T-helper 2 cell (primary cell): ENCODE data around the gene USH2A.

Experiments used
- DNase-seq, 5 experiments: peaks; one replicate each; pipeline versions ENCODE4 v3.0.0 to v3.0.0-alpha.2; 2012 to 2022

Gene USH2A

DNA sequence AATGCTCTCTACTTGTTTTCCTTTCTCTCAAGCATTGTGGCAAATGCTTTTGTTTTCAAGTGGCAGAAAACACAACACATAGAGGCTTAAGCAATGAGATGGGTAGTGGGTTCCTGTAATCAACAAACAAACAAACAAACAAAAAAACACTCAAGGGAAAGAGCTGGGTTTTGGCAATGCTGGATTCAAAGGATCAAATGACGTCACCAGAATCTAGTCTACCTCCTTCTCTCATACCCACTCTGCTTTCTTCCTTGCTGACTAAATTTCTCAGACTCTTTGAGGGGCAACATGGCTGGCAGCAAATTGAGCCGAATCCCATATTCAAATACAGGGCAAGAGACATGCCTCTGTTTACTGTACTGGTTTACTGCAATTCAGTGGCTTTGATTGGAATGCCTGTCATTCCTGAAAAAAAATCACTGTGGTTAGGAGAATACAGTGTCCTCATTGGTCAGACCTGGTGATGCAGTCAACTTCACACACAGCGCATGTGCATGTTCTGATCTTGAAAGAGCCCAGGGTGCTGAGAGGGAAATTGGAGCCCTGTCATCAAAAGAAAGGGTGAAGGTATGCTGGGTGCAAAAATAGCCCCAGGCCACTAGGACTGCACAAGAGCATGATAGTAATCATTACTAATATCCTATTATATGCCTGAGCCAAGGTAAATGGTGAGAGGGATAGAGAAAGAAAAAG, 500.0 kb downstream of the USH2A start:
- DNase-seq: no peak

DNA sequence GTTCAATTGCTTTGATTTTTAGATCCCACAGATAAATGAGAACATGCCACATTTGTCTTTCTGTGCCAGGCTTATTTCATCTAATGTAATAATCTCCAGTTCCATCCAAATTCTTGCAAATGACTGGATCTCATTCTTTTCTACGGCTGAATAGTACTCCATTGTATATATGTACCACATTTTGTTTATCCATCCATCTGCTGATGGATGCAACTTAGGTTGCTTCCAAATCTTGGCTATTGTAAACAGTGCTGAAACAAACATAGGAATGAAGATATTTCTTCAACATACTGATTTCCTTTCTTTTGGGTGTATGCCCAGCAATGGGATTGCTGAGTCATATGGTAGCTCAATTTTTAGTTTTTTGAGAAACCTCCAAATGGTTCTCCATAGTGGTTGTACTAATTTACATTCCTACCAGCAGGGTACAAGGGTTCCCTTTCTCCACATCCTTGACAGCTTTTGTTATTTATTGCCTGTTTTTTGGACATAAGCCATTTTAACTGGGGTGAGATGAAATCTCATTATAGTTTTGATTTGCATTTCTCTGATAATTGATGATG, 511.8 kb downstream of the USH2A start:
- DNase-seq: no peak

DNA sequence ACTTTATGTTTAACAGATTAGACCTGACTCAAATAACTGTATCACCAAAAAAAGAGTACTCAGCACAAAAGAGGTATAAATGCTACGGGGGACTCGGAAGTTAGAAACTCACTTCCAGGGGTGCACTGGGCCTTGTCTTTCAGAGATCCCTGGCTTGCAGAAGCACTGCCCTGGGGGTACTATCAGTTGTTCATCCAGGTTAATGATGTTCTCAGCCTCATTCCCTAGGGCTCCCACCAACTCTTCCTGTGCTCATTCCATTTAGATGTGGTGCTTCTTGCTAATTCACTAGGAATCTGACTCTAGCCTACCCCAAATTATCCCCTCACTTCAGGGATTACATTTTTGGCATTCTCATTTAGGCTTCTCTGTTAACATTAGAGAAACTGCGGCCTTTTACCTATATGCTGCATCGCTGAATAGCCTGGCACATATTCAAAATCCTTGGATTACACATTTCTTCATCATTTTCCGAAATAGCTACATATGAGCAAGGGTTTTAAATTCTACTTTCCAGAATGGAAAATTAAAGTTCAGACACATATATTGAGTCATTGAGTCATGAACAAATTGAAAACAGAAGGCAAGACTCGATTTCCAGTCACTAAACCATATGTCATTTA, 517.6 kb downstream of the USH2A start:
- DNase-seq: no peak

DNA sequence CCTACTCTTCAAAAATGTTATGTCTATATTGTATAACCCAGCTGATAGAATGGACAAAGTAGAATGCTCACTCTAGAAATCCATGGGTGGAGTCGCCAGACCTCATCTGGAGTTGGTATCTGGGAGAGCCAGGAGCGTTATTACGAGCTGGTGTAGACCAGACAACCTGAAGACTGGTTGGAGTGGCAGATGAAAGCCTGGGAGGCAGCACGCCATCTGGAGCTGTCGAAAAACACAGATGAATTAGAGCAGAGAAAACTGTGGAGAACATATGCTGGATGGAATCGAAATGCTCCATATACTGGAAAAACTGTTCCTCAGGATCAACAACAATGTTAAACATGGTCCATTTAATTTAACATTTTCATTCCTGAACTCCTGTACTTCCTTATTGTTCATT, 522.6 kb downstream of the USH2A start:
- no peak for DNase-seq

- no peak for DNase-seq
Measured at GRCh38 chr1:215899901-215900300, 523.3 kb downstream of the USH2A start.

GRCh38 chr1:215895893-215896292, 527.4 kb downstream of the USH2A start:
- no peak for DNase-seq

- DNase-seq: no peak
Measured at GRCh38 chr1:215895276-215895675, 528.0 kb downstream of the USH2A start.

GRCh38 chr1:215894617-215895016, 528.6 kb downstream of the USH2A start:
- DNase-seq: no peak

DNA sequence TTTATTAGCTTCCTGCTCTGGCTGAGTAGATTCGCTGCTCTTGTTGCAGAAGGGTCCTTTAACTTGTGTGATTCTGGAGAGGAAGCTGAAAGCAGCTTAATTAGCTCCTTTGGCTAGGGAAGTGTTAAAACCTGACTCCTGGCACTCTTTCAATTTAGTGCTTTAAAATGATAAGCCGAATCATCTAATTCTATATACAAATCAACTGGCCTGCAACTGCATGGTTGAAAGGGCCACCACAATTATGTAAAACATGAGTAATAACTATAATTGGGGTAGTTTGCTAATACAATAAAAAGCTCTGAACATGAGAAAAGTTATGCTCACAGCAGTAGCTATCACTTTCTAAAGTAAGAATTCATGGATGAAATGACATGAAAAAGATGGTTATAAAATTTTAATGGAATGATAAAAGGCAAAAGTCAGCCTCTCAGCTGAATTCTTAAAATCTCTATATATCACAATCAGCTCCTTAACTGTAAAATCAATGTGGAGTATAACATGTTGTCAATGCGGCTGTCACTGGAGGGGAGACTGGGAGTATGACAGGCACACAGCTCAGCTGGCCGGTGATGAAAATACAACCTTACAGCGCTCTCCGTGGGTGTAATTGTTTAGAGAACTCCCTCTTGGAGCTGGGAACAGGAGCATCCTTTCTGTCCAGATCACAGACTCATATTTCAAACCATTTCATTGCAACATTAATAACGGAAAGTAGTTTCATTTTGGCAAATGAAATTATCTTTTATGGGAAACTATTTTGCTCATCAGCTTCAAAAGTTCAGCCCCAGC, 531.8 kb downstream of the USH2A start:
- no peak for DNase-seq

DNA sequence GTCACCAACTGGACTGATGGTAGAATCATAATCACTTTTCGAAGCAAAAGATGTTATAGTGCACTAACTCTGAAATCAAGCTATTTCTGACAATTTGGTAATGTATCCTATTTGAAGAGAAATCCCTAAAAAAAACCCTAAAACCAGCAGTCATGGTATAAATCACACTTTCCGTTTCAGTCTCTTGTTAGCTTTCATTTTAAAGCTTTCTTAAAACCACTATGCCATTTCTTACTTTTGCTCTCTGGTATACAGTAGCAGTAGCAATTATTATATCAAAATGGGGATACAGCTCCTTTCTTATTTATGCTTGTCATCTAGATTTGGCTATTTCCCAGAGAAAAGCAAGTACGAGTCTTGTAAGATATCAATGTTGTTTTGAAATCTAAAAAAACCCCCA, 532.8 kb downstream of the USH2A start:
- no peak for DNase-seq

GRCh38 chr1:215889871-215890270, 533.4 kb downstream of the USH2A start:
- no peak for DNase-seq

GRCh38 chr1:215888159-215888558, 535.1 kb downstream of the USH2A start:
- DNase-seq: no peak

DNA sequence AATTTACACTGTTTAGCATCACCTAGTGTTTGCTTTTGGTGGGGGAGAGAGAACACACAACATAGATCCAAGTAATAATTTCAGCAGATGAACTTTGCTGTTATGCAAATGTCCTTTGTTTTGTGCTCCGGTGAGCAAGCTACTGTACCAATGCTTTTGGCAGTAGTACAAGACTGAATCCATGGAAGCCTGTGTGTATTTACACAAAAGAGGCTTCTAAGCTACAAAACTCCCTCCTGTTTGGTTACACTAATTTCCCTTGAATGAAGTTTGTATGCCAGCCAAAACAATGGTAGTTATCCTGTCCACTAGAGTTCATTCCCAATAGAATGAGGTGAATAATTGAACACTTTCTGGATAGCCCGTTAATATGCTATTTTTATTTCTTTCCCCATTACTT, 535.6 kb downstream of the USH2A start:
- DNase-seq: no peak

- DNase-seq: no peak
Measured at GRCh38 chr1:215883004-215883403, 540.2 kb downstream of the USH2A start.

DNA sequence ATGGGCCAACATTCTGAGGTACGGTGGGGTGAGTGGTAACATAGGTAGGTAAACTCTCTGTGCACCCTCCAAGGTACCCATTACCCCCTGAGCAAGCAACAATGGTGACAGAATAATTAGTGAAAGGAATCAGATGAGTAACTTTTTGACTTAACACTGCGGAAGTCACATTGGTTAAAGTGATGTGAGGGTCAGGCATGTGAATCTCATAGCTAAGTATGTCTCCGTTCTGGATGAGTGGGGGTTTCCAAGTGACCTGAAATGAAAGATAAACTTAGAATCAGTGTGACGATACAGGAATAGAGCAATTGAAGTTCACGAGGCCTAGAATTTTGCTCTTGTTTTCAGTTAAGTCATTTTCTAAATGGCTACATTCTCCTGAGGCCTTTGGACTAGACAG, 544.4 kb downstream of the USH2A start:
- DNase-seq: no peak

GRCh38 chr1:215878128-215878527, 545.1 kb downstream of the USH2A start:
- DNase-seq: no peak

DNA sequence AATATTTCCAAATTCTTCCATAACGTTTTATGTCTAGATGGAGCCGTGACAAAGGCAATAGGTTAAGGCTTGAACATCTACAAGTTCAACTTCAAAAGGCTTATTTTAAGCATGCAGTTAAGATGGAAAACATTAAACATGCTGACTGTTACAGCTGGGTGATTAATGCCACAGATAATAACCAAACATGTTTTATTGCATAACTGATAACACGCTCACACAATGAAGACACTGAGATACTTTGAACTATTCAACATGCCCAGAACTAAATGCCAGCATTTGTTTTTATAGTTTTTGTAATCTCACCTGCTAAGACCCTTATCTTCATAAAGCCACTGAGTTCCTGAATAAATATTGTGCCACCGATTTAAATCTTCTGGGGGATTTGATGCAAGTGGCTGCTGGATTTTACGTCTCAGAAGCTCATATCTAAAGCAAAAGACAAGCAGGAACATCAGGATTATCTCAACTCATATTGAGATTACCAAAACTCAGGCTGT, 545.7 kb downstream of the USH2A start:
- no peak for DNase-seq

GRCh38 chr1:215875712-215876111, 547.5 kb downstream of the USH2A start:
- no peak for DNase-seq

DNA sequence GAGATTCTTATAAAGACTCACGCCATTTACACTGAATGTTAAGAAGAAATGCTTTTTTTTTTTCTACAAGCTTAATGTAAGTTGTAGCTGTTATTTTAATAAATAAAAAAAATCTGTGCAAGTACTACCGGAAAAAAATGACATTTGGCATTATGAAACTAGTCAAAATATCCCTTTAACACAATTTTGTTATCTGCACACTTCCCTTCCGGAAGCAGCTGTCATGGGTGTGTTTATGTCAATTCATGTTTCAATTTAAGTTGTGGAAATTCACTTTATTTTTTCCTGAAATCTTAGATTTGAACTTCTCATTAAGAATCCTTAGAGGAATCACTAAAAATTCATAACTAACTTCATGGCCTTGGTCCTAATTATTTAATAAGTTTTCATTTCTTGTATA, 548.0 kb downstream of the USH2A start:
- no peak for DNase-seq

DNA sequence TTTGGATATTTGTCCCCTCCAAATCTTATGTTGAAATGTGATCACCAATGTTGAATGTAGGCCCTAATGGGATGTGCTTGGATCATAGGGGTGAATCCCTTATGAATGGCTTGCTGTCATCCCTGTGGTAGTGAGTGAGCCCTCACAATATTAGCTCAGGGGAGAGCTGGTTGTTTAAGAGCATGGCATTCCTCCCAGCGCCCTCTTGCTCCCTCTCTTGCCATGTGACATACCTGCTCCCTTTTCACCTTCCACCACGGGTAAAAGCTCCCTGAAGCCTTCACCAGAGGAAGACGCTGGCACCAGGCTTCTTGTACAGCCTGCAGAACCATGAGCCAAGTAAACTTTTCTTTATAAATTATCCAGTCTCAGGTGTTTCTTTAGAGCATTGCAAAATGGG, 550.6 kb downstream of the USH2A start:
- no peak for DNase-seq

DNA sequence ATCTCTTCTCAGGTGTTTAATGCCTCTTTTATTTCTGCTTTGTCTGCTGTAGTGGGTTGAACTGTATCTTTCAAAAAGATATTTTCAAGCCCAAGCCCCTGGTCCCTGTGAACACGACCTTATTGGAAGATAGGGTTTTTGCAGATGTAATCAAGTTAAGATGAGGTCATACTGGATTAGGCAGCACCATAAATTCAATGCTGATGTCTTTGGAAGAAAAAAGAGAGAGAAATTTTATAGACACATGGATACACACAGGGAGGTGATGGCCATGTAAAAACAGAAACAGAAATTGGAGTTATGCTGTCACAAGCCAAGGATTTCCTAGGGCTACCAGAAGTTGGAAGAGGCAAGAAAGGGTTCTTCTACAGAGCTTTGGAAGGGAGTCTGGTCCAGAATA, 554.7 kb downstream of the USH2A start:
- no peak for DNase-seq

GRCh38 chr1:215865060-215865459, 558.2 kb downstream of the USH2A start:
- no peak for DNase-seq

DNA sequence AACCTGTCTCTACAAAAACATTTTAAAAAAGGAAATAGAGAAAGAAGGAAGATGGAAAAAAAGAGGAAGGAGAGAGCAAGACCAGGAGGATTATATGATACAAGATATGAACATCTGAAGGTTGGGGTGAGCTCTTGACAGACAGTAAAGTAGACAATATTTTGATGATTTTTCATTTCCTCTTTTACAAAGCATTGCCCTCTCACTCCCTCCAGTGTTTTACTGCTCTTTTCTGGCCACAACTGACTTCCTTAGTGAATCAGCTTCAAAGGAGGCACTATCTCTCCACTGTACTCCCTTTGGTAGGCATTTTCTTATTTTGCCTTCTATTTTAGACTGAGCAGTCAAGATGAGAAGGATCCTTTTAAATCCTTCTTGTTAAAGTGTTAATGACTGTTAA, 559.5 kb downstream of the USH2A start:
- DNase-seq: no peak

DNA sequence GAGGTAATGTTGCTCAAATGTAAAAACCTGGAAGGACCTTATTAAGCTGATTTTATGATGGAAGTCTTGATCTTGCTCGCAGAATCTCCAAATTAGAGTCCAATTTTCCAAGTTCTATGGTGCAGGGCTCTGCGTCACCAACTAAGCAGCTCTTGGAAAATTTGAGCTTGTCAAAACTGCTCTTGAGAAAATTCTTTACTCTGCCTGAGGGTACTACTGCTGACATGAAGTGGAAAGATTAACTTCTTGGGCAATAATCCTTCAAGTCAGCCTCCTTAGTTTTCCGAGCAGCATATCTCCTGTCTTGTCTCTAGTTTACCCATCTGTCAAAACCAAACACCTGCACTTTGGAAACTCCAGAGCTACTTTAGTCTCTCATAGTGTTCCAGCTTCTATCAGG, 562.4 kb downstream of the USH2A start:
- no peak for DNase-seq
